HG03108 (cell line): ENCODE measurements around the gene PKP1.

ENCODE experiments used
- ATAC-seq: cut with Tn5 transposase; IDR thresholded peaks from one replicate; pipeline ENCODE4 v1.9.1; 2021; ENCODE audit warnings: moderate library complexity; ENCODE audit not compliant: unreplicated experiment

Gene PKP1

DNA sequence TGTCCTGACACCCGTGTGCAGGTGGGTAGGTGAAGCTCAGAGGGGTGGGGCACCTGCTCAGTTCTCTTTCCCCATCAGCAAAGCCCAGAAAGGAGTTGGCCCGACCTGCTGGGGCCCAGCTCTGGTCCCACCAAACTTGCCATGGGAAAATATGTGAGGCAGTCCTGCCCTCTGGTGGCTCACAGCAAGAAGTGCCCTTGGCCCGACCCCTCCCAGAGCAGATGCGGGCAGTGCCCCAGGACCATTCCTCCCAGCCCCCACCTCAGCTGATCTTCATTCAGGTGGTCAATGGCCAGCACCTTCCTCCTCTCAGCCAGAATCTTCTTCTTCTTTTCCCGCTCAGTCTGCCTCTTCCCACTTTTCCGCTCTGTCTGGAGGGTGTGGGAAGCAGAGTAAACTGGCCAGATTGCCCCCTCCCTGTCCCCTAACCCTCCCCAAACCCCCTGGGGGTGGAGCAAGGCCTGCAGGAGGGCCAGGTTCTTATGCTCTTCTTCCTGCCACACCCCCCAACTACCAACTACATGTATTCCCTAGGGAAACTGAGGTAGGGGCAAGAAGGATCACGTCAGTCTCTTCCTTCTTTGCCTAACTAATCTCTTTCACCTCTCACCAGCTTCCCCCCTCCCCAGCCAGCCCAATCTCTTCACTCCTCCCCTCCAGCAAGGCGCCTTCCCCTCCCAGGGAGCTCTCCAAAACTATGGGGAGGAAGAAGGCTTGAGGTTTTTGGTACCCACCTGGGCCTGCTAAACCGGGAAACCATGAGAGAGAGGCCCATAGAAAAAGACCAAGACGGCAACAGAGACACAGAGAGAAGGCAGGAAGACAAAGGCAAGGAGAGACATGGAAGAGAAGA, 78.6 kb downstream of the PKP1 start:
- ATAC-seq = no peak

DNA sequence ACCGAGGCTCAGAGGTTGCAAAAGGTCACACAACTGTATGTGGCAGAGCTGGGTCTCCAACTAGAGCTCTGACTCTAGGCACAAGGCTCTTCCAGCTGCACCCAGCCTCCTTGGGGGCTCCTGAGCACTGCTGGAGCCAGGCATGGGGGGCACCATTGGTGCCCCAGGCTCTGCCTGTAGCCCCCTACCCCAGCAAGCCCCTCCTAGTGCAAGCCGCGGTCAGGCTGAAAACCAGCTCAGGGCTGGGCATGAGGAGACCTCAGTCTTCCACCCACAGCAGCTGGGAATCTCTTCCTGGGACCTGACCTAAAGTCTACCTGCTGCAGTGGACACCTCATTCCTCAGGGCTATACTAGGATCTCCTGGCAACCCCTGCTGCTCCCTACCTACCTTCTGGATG, 79.6 kb downstream of the PKP1 start:
- no peak for ATAC-seq

DNA sequence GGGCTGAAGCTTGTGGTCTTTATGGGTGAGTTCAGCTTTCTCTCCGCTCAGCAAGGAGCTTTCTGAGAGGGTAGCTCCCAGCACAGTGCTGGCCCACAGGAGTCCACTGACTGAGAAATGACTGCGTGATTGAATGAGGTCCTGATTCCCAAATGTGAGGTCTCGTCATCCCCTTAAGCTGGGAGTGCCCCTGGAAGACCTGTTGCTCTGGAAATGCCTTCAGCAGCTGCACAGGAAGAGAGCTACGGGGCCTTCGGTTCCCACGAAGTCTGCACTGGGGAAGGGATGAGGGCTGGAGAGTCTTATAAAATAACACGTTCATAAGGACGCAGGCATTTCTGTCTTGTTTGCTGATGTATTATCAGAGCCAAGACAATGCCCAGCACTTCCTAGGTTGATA, 80.2 kb downstream of the PKP1 start:
- no peak for ATAC-seq

DNA sequence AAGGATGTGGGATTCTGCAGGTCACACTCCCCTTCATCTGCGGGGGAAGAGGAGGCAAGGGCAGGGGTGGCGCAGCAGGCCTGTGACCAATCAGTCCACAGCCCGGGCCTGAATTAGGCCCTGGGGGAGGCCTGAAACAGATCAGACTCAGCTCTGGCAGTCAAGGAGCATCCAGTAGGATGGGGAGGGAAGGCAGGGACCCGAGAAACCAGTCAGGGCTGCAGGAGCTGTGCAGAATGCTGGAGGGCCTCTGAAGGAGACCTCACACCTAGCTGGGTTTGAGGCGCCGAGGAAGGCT, 81.5 kb downstream of the PKP1 start:
- no peak for ATAC-seq

DNA sequence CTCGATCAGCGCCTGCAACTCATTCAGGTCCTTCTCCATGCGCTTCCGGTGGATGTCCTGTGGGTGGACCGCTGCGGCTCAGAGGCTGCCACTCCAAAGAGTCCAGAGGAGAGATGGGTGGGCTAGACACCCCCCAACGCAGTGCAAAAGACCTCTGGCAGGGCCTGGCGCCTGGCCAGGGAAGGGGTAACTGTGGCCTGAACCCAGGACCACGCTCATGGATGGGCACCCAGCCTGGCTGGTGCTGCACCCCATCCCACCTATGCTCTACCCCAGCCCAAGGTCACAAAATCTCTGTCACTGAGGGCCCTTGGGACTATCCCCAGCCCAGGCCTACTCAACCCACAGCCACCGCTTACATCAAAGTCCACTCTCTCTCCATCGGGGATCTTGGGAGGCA, 81.9 kb downstream of the PKP1 start:
- ATAC-seq = no peak

DNA sequence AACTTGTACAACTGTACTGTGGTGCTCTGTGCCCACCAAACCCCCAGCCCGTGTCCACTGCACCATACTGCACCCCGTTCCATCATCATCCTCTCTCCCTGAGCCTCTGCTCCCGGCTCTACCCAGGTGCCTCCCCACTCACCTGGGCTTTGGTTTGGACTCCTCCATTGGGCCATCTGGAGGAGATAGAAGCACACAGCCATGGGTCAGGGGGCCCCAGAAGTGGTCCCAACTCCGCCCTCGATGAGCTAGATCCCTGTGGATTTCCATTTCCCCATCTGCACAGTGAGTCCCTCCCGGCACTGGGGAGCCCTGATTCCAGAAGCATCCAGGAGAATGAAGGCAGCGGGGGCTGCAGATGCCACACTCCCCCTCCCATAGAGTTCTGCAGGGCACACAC, 83.4 kb downstream of the PKP1 start:
- no peak for ATAC-seq

DNA sequence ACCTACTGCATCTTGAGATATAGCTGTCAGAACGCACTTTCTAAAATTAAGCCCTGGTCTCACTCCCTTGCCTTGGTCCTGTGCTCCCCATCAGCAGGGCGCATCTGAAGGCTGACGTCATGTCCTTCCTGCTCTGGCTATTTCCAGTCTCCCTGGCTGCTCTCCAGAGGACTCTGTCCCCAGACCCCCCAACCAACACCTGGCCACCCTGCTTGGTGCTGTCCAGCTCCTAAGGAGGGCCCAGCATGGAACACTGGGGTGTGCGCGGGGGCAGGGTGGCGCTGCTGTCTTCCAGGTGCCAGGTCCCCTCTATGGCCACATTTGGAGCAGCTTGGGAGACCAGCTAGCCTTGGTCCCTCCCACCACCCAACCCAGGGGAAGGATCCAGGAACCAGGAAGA, 85.9 kb downstream of the PKP1 start:
- no peak for ATAC-seq

DNA sequence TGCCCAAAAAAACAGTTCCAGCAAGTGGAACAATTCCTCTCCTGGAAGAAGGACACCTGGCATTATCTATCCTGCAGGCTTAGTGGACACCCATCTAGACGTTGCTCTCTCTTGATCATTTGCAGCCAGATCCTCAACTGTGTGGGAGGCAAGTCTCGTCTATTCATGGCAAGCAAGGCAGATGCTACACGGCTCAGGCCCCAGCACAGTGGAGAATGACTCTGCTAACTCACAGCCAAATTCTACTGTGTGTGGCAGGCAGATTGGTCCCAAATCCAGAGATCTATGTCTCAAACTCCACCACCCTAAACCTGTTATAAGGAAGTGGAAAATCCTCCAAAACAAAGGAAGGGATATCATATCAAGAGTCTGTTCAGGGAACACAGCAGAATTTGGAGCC, 87.2 kb downstream of the PKP1 start:
- no peak for ATAC-seq

DNA sequence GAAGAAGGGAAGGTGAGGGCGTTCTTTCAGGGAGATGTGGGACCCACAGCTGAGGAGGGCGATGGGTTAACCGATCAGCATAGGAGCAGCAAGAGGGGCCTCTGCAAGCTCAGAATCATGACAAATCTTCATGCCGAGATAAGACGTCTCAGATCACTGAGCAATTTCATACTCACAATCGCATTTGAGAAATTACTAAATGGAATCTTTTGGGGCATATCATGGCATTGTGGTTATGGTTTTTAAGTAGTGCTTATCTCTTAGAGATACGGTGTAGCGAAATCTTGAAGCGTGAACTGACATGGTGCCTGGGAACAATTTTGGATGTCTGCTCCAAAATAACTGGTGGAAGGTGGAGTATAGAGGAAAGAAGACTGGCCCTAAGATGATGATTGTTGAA, 88.0 kb downstream of the PKP1 start:
- no peak for ATAC-seq

DNA sequence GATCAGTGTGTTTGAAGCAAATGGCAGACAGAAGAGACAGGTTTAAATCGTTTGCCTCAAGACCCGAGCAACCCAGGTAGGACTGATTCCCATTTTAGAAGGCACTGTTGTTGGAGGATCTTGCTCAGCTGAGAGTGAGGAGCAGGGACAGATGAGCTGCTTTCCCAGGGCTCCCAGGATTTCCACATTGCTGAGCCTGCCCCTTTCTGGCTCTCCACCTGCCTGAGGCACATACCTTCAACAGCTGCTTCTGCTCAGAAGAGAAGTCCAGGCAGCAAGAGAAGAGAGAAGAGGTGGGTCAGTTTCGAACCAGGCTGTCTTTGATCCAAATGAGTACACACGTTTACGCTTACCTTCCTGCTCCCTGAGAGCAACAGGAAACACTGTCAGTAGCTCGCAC, 88.5 kb downstream of the PKP1 start:
- ATAC-seq = no peak

DNA sequence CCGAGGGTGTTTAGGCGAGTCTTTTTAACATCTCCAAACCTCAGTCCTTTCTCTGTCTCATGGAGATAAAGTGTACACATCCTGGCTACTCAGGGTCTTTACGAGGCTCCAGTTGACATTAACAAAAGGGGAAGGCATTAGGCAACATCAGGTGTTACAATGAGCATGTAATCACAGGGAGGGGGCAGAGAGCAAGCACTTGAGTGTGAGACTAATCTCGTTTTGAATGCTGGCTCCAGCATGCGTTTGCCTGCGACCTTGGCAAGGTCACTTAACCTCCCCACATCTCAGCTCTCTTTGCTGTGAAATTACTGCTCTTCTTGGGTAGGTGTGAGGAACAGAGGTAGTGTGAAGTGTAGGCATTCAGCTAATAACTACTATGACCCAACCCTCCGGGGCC, 91.1 kb downstream of the PKP1 start:
- ATAC-seq = no peak

DNA sequence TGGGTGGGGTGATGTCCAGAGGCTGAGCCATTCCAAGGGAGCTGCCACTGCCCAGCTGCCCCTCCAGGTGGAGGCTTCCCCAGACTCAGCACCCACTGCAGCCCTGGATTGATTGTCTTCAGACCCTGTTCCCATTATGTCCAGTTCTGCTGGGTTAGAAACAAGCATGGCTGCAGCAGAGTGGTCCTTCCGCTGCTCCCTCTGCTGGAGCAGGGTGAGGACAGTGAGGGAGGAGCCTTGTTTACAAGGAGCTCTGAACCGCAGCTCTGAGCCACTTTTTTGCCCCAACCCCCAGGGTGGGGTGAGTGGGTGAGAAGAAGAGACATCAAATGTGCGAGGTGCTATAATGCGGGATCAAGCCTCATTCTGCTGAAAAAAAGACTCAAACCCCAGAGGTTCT, 91.9 kb downstream of the PKP1 start:
- ATAC-seq = no peak

DNA sequence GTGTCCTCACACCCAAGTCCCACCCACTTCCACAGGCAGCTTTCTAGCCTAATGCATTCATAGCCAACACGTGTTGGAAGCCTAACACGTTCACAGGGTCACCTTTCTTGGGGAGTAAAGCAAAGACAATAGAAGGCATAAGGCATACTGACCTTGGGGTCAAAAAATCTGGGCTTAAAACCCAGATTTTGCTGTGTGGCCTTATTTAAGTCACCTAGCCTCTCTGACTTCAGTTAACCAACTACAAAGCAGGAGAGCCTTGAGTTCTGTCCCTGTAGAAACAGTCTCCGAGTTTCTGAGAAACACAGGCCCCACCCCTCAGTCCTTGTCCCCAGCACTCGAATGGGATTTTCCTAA, 92.8 kb downstream of the PKP1 start:
- no peak for ATAC-seq

DNA sequence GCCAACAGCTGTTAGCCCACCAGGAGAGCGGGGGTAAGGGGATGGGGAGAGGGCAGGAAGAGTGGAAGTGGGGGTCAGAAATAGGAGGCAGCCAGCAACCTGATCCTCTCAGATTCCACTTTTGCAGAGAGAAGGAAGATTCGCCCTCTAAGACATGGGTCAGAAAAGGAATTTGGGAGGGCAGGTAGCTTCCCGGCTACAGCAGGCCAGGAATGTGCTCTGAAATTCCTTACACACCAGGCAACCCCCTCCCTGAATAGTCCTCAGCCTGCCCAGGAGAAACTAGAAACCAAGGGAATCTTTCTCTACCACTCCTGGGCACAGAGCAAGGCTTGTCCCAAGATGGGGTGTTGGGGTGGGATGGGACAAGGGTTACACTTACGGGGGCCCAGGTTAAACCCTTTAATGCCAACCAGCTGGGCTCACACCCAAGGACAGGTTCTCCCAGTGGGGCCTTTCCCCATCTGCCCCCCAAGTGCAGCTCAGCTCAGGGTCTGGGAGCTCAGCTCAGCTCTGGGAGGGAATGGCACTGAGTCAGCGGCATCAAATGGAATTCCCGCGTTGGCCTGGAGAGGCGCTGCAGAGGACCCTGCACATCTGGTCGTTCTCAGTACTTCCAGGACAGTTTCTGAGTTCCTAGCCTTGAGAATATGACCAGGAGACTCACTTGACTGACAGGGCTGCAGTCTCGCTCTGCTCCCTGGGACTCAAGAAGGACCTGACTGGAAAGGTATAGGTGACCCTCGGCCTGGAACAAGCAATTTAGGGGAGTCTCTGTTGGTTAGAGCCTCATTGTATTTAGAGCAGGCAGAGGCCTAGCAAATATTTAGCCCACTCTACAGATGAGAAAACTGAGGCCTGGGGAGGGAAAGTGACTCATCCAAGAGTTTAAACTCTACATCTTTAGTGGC, 93.4 kb downstream of the PKP1 start:
- no peak for ATAC-seq

DNA sequence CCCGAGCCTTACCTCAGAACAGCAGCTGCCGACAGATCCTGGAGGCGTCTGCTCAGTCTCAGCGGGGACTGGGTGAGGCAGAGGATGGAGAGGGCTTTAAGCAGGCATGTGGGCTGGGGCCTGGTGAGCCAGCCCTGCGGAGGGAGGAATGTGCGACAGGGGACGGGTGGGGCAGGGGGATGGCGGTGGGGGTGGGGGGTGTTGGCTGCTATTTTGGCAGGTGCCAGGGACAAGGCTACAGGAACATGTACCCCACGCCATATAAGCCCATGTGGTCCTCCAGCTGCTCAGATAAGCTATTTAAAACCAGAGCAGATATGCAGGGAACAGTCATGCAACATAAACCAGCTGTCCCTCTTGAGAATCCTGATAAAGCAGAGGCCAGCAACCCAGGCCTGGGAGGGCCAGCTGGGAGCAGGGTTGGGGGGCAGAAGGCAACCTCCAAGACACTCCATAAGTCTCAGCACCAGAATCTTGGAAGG, 94.3 kb downstream of the PKP1 start, which contains the start of gene TNNT2:
TNNT2 (minus strand) TSS at position 70 of the 482 bp plus-strand sequence. CDS start 4,426 bp downstream, outside the sequence.
- ATAC-seq = no peak

DNA sequence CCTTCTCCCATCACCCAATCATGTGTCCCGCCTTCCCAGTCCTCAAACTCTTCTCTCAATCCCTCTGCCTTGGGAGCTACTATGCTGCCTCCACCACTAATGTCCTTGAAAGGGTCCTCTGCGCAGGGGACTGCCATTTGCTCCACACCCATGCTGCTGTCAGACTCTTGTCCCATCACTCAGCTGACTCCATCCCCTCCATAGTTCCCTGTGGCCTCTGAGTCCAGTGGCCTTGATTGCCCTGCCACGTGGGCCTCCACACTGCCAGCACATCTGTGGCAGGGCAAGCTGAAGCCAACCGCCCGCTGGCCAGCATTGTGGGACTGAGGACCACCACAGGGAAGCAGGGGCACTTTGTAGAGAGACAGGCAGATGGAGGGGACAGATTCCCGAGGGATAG, 95.5 kb downstream of the PKP1 start:
- no peak for ATAC-seq

DNA sequence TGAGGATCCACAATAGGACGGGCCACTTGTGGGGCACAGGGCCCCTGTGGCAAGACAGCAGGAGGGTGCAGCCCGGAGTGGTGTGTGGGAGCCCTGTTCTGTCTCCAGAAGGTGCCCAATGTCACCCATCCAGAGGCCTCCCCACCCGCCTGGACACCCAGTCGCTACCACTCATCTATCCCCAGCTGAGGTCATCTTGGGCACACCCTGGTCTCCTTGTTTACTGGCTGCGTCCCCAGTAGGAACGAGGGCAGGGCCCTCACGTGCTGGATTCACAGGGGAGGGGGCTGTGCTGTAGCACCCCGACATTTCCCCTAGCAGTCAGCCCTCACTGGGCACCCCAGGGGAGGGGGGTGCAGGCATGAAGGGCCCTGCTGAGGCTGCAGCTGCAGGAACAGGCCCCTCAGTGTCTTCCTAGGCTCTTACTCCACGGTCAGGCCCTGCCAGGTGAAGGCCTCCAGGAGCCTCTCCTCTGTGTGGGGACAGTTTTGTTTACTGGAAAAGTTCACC, 96.5 kb downstream of the PKP1 start:
- no peak for ATAC-seq

DNA sequence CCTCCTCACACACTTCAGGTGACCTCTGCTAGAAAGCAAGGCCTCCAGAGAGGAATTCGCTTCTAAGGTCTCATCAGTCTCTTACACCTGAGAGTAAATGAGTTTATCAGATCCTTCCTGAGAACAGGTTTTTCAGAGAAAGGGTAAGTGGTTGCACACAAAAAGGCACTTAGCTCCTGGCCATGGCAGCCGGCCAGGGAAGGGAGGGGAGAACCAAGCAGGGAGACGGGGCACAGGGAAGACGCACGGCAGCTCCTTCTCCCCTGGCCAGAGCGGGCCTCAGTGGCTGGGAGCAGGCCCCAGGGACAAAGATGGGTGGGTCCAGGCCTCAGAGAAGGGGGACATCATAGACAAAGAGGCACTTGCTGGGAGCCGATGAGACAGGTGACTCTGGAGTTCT, 97.8 kb downstream of the PKP1 start:
- ATAC-seq = no peak
